Measurements from ENCODE around the gene B2M. TPM values are rescaled to one million over a fixed set of nuclear protein-coding genes. Genes with fewer than 3 reads are reported as not detected.
"Not testable (repeated sequence)": the region's sequence is repeated elsewhere in the genome, so short reads cannot be mapped to it uniquely, and the experiment has no call there.

B2M gene
- total RNA-seq, 1 donor from 2014 or later = 1,156 TPM

GRCh38 chr15:44739222-44739847 lies 28.0 kb downstream of the B2M start:
- intact Hi-C loops (cut with micrococcal nuclease) = loop anchor here (5.0 to 10.0 kb wide), 2 partner anchors 77 to 155 kb away; partner anchors contain the start of gene SPG11
- ATAC-seq, DNase-seq: not testable (repeated sequence)

GRCh38 chr15:44743454-44743853 lies 32.1 kb downstream of the B2M start:
- ATAC-seq; intact Hi-C loops (cut with micrococcal nuclease); DNase-seq: not testable (repeated sequence)

GRCh38 chr15:44753345-44753744 lies 42.0 kb downstream of the B2M start:
- DNase-seq (no peak), ATAC-seq (no peak)
- intact Hi-C loops (cut with micrococcal nuclease) = no loop called here

- DNase-seq = no peak
- no peak for ATAC-seq
- intact Hi-C loops (cut with micrococcal nuclease) = no loop called here
Measured at GRCh38 chr15:44763187-44763586, 51.9 kb downstream of the B2M start.

- no peak for ATAC-seq
- DNase-seq = no peak
- intact Hi-C loops (cut with micrococcal nuclease) = no loop called here
Measured at GRCh38 chr15:44763848-44764247, 52.5 kb downstream of the B2M start.

GRCh38 chr15:44765036-44765435 lies 53.7 kb downstream of the B2M start:
- no peak for DNase-seq
- intact Hi-C loops (cut with micrococcal nuclease) = no loop called here
- ATAC-seq = no peak

Other genes with a start within 250 kb of the B2M start
- gene EIF3J, start 174.4 kb upstream of the B2M start, total RNA-seq = 99.3 TPM
- gene SPG11, start 47.9 kb upstream of the B2M start, total RNA-seq = 40.9 TPM
- gene PATL2, start 194 bp upstream of the B2M start, total RNA-seq = 3.0 TPM
- gene TRIM69, start 25.0 kb downstream of the B2M start, total RNA-seq = 55.2 TPM
- not detected for gene TERB2, start 245.2 kb downstream of the B2M start, total RNA-seq